ENCODE measurements around the gene ATF6B. TPM values are rescaled to one million over a fixed set of nuclear protein-coding genes. Genes with fewer than 3 reads are reported as not detected.

Gene ATF6B
- total RNA-seq (2022; extraction: Qiagen RNA extraction) = 27.8 to 35.4 TPM (median 34.3 TPM) in 5 replicates

GRCh38 chr6:32127717-32128592, at the start of gene ATF6B:
ATF6B (minus strand) TSS chr6:32128246; CDS start chr6:32128207, 39 bp downstream.

GRCh38 chr6:32175711-32176475, 47.8 kb upstream of the ATF6B start, which contains the start of gene AGPAT1:
AGPAT1 (minus strand) TSS chr6:32176084; CDS start chr6:32171496, 4,588 bp downstream.

GRCh38 chr6:32164295-32164694, 36.2 kb upstream of the ATF6B start, which contains the start of gene EGFL8:
EGFL8 (plus strand) TSS chr6:32164595; CDS start chr6:32166166, 1,571 bp downstream.

GRCh38 chr6:32153564-32154513, 25.8 kb upstream of the ATF6B start, which contains the start of gene PPT2:
PPT2 (plus strand) TSS chr6:32154141; CDS start chr6:32154595, 454 bp downstream.

GRCh38 chr6:32151863-32152768, 24.1 kb upstream of the ATF6B start, which contains the start of gene PRRT1:
PRRT1 (minus strand) TSS chr6:32151939; CDS start chr6:32151827, 112 bp downstream.

GRCh38 chr6:32109114-32109764, 18.8 kb downstream of the ATF6B start, which contains the start of gene TNXB:
TNXB (minus strand) TSS chr6:32109338; CDS start chr6:32098198, 11,140 bp downstream.

Other genes starting within 250 kb of the ATF6B start
- 0.05 TPM in 3 of 5 replicates, not detected in the others for gene SLC44A4, start 249.2 kb downstream of the ATF6B start, total RNA-seq (2022; extraction: Qiagen RNA extraction)
- 21.5 to 29.0 TPM (median 26.5 TPM) in 5 replicates for gene EHMT2, start 230.5 kb downstream of the ATF6B start, total RNA-seq (2022; extraction: Qiagen RNA extraction)
- 2.9 to 4.5 TPM (median 3.8 TPM) in 5 replicates for gene ZBTB12, start 226.2 kb downstream of the ATF6B start, total RNA-seq (2022; extraction: Qiagen RNA extraction)
- gene C2, start 200.5 kb downstream of the ATF6B start, total RNA-seq (2022; extraction: Qiagen RNA extraction) = 0.20 to 0.34 TPM (median 0.23 TPM) in 5 replicates
- 1.3 to 3.0 TPM (median 2.0 TPM) in 5 replicates for gene CFB, start 182.2 kb downstream of the ATF6B start, total RNA-seq (2022; extraction: Qiagen RNA extraction)
- gene NELFE, start 169.3 kb downstream of the ATF6B start, total RNA-seq (2022; extraction: Qiagen RNA extraction) = 73.0 to 92.7 TPM (median 76.9 TPM) in 5 replicates
- 19.9 to 23.7 TPM (median 22.8 TPM) in 5 replicates for gene SKIC2, start 169.1 kb downstream of the ATF6B start, total RNA-seq (2022; extraction: Qiagen RNA extraction)
- 11.1 to 13.8 TPM (median 11.8 TPM) in 5 replicates for gene DXO, start 156.1 kb downstream of the ATF6B start, total RNA-seq (2022; extraction: Qiagen RNA extraction)
- 0.80 to 1.1 TPM (median 0.93 TPM) in 5 replicates for gene C4A, start 146.2 kb downstream of the ATF6B start, total RNA-seq (2022; extraction: Qiagen RNA extraction)
- 0.58 to 1.2 TPM (median 0.96 TPM) in 5 replicates for gene C4B, start 113.5 kb downstream of the ATF6B start, total RNA-seq (2022; extraction: Qiagen RNA extraction)
- gene CYP21A2, start 89.8 kb downstream of the ATF6B start, total RNA-seq (2022; extraction: Qiagen RNA extraction) = 0.06 TPM in 1 of 5 replicates, not detected in the others
- 0.48 to 0.71 TPM (median 0.56 TPM) in 5 replicates for gene TNXB, start 18.9 kb downstream of the ATF6B start, total RNA-seq (2022; extraction: Qiagen RNA extraction)
- 6.0 to 7.8 TPM (median 6.8 TPM) in 5 replicates for gene FKBPL, start 2.0 kb upstream of the ATF6B start, total RNA-seq (2022; extraction: Qiagen RNA extraction)
- 0.47 to 0.82 TPM (median 0.61 TPM) in 5 replicates for gene PRRT1, start 23.7 kb upstream of the ATF6B start, total RNA-seq (2022; extraction: Qiagen RNA extraction)
- gene PPT2, start 25.9 kb upstream of the ATF6B start, total RNA-seq (2022; extraction: Qiagen RNA extraction) = 7.8 to 8.8 TPM (median 8.5 TPM) in 5 replicates
- 0.56 to 1.9 TPM (median 1.9 TPM) in 5 replicates for gene EGFL8, start 36.3 kb upstream of the ATF6B start, total RNA-seq (2022; extraction: Qiagen RNA extraction)
- gene AGPAT1, start 47.8 kb upstream of the ATF6B start, total RNA-seq (2022; extraction: Qiagen RNA extraction) = 35.3 to 43.1 TPM (median 42.4 TPM) in 5 replicates
- gene RNF5, start 50.2 kb upstream of the ATF6B start, total RNA-seq (2022; extraction: Qiagen RNA extraction) = 34.8 to 46.4 TPM (median 45.5 TPM) in 5 replicates
- gene AGER, start 56.0 kb upstream of the ATF6B start, total RNA-seq (2022; extraction: Qiagen RNA extraction) = 1.1 to 2.0 TPM (median 1.7 TPM) in 5 replicates
- gene PBX2, start 62.0 kb upstream of the ATF6B start, total RNA-seq (2022; extraction: Qiagen RNA extraction) = 14.1 to 17.3 TPM (median 15.9 TPM) in 5 replicates
- 0.34 to 0.40 TPM (median 0.35 TPM) in 5 replicates for gene GPSM3, start 64.4 kb upstream of the ATF6B start, total RNA-seq (2022; extraction: Qiagen RNA extraction)
- gene NOTCH4, start 95.8 kb upstream of the ATF6B start, total RNA-seq (2022; extraction: Qiagen RNA extraction) = 0.60 to 0.95 TPM (median 0.81 TPM) in 5 replicates
- not detected in 5 replicates for gene TSBP1, start 243.7 kb upstream of the ATF6B start, total RNA-seq (2022; extraction: Qiagen RNA extraction)

All from A549 treated with AZD2906 at 1 μM for 4 hours (cell line).